Measurements from ENCODE around the gene GYG2.
"Not testable (repeated sequence)": the region's sequence is repeated elsewhere in the genome, so short reads cannot be mapped to it uniquely, and the experiment has no call there.

Gene GYG2

GRCh38 chrX:2828344-2828958, at the start of gene GYG2:
Gene GYG2 (plus strand): TSS chrX:2828930. CDS start chrX:2830189, 1,259 bp downstream.
- peak; percentile 0 for DNase-seq (ENCODE audit: low spot score)

- not testable (repeated sequence) for DNase-seq (ENCODE audit: low spot score)
These were observed 48.1 kb upstream of the GYG2 start for GRCh38 chrX:2780472-2781225.

- DNase-seq (ENCODE audit: low spot score) = no peak
These were observed 47.5 kb upstream of the GYG2 start for GRCh38 chrX:2781226-2781571.

- no peak for DNase-seq (ENCODE audit: low spot score)
These were observed 47.0 kb upstream of the GYG2 start for GRCh38 chrX:2781698-2782097.

- DNase-seq (ENCODE audit: low spot score) = no peak
These were observed 46.6 kb upstream of the GYG2 start for GRCh38 chrX:2782171-2782570.

GRCh38 chrX:2782778-2783177, 46.0 kb upstream of the GYG2 start:
- DNase-seq (ENCODE audit: low spot score) = no peak

GRCh38 chrX:2784026-2784425, 44.7 kb upstream of the GYG2 start:
- no peak for DNase-seq (ENCODE audit: low spot score)

- no peak for DNase-seq (ENCODE audit: low spot score)
These were observed 43.2 kb upstream of the GYG2 start for GRCh38 chrX:2785538-2785937.

GRCh38 chrX:2788980-2789379, 39.8 kb upstream of the GYG2 start:
- DNase-seq (ENCODE audit: low spot score) = no peak

- no peak for DNase-seq (ENCODE audit: low spot score)
These were observed 39.2 kb upstream of the GYG2 start for GRCh38 chrX:2789569-2789968.

GRCh38 chrX:2793752-2794151, 35.0 kb upstream of the GYG2 start:
- no peak for DNase-seq (ENCODE audit: low spot score)

GRCh38 chrX:2794336-2794735, 34.4 kb upstream of the GYG2 start:
- no peak for DNase-seq (ENCODE audit: low spot score)

- DNase-seq (ENCODE audit: low spot score) = not testable (repeated sequence)
These were observed 31.9 kb upstream of the GYG2 start for GRCh38 chrX:2796808-2797207.

GRCh38 chrX:2799369-2799768, 29.4 kb upstream of the GYG2 start:
- no peak for DNase-seq (ENCODE audit: low spot score)

GRCh38 chrX:2799980-2800379, 28.8 kb upstream of the GYG2 start:
- not testable (repeated sequence) for DNase-seq (ENCODE audit: low spot score)

GRCh38 chrX:2801223-2801622, 27.5 kb upstream of the GYG2 start:
- no peak for DNase-seq (ENCODE audit: low spot score)

- DNase-seq (ENCODE audit: low spot score) = not testable (repeated sequence)
These were observed 26.2 kb upstream of the GYG2 start for GRCh38 chrX:2802376-2803090.

GRCh38 chrX:2803486-2803885, 25.2 kb upstream of the GYG2 start:
- DNase-seq (ENCODE audit: low spot score) = not testable (repeated sequence)

- DNase-seq (ENCODE audit: low spot score) = not testable (repeated sequence)
These were observed 24.5 kb upstream of the GYG2 start for GRCh38 chrX:2804106-2804843.

GRCh38 chrX:2804858-2805257, 23.9 kb upstream of the GYG2 start:
- not testable (repeated sequence) for DNase-seq (ENCODE audit: low spot score)

GRCh38 chrX:2811271-2811670, 17.5 kb upstream of the GYG2 start:
- no peak for DNase-seq (ENCODE audit: low spot score)

- peak; percentile 25 for DNase-seq (ENCODE audit: low spot score)
These were observed 16.4 kb upstream of the GYG2 start for GRCh38 chrX:2812161-2812907.

All from LoVo (cell line).